DMS153 (cell line): ENCODE data around the gene ENO2.

Source experiments
- DNase-seq: peaks from one replicate; lab custom pipeline; 2025; lab: John Stamatoyannopoulos, UW

Gene ENO2

DNA sequence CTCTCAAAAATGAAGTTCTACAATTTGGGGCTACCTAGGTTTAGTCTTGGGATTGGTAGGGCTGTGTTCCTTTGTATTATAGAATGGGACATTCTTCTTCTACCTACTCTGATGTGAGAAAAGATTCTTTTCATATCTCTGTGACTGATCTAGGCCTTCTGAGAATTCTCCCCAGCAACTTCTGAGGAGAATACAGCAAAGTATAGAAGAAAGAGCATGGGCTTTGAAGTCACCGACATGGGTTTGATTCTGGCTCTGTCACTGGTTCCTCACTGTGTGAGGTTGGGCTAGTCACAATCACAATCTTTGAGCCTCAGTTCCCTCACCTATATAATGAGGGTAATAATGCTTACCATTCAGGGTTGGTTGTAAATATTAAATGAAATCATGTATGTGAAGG is 18.4 kb downstream of the ENO2 start:
- DNase-seq, result no peak

DNA sequence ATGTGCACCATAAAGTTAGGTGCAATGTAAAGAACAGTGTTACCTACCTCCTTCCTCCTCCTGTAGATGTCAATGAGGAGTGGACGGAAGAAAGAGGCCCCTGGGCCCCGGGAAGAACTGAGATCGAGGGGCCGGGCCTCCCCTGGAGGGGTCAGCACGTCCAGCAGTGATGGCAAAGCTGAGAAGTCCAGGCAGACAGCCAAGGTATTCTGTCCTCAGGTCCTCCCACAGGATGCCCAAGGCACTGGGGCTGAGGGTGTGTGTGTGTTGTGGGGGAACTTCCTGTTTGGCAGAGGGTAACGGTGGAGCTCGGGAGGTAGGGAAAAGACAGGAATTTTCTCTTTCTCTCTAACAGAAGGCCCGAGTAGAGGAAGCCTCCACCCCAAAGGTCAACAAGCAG is 19.7 kb downstream of the ENO2 start:
- DNase-seq, result no peak

DNA sequence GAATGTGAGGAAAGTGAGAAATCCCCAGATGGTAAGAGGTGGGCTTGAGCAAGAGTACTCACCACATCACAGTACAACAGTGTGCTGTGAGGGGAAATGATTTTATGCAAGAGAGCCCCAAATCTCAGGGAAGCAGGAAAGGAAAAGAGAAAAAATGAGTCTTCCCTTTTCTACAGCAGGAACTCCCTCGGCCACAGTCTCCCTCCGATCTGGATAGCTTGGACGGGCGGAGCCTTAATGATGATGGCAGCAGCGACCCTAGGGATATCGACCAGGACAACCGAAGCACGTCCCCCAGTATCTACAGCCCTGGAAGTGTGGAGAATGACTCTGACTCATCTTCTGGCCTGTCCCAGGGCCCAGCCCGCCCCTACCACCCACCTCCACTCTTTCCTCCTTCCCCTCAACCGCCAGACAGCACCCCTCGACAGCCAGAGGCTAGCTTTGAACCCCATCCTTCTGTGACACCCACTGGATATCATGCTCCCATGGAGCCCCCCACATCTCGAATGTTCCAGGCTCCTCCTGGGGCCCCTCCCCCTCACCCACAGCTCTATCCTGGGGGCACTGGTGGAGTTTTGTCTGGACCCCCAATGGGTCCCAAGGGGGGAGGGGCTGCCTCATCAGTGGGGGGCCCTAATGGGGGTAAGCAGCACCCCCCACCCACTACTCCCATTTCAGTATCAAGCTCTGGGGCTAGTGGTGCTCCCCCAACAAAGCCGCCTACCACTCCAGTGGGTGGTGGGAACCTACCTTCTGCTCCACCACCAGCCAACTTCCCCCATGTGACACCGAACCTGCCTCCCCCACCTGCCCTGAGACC is 21.2 kb downstream of the ENO2 start:
- DNase-seq, result no peak

DNA sequence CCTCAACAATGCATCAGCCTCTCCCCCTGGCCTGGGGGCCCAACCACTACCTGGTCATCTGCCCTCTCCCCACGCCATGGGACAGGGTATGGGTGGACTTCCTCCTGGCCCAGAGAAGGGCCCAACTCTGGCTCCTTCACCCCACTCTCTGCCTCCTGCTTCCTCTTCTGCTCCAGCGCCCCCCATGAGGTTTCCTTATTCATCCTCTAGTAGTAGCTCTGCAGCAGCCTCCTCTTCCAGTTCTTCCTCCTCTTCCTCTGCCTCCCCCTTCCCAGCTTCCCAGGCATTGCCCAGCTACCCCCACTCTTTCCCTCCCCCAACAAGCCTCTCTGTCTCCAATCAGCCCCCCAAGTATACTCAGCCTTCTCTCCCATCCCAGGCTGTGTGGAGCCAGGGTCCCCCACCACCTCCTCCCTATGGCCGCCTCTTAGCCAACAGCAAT is 21.8 kb downstream of the ENO2 start:
- DNase-seq, result no peak

DNA sequence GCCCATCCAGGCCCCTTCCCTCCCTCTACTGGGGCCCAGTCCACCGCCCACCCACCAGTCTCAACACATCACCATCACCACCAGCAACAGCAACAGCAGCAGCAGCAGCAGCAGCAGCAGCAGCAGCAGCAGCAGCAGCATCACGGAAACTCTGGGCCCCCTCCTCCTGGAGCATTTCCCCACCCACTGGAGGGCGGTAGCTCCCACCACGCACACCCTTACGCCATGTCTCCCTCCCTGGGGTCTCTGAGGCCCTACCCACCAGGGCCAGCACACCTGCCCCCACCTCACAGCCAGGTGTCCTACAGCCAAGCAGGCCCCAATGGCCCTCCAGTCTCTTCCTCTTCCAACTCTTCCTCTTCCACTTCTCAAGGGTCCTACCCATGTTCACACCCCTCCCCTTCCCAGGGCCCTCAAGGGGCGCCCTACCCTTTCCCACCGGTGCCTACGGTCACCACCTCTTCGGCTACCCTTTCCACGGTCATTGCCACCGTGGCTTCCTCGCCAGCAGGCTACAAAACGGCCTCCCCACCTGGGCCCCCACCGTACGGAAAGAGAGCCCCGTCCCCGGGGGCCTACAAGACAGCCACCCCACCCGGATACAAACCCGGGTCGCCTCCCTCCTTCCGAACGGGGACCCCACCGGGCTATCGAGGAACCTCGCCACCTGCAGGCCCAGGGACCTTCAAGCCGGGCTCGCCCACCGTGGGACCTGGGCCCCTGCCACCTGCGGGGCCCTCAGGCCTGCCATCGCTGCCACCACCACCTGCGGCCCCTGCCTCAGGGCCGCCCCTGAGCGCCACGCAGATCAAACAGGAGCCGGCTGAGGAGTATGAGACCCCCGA is 22.5 kb downstream of the ENO2 start:
- DNase-seq, result no peak

DNA sequence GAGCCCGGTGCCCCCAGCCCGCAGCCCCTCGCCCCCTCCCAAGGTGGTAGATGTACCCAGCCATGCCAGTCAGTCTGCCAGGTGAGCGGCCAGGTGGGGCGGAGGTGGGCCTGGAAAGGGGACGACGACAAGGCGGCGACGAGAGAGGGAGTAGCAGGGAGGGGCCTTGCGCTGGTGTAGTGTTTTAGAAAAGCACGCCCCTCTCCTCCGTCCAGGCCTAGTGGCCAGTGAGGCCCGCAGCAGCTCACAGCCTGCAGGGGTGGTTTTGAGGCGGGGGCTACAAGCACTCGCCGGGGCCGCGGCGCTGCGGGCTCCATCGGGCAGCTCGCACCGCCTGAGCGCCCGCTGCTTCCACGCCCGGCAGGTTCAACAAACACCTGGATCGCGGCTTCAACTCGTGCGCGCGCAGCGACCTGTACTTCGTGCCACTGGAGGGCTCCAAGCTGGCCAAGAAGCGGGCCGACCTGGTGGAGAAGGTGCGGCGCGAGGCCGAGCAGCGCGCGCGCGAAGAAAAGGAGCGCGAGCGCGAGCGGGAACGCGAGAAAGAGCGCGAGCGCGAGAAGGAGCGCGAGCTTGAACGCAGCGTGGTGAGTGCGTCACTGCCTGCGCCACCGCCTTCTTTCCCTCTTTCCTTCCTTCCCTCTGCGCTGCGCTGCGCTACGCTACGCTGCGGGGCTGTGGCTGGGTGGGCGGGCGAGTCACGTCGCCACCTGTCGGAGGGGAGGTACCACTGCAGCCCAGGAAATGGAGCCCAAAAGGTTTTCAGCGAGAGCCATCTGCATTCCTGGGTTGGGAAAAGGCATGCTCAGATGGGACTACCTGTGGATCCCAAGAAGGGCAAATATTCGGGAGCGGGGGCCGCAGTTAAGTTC is 23.3 kb downstream of the ENO2 start:
- peak; percentile 93 for DNase-seq

DNA sequence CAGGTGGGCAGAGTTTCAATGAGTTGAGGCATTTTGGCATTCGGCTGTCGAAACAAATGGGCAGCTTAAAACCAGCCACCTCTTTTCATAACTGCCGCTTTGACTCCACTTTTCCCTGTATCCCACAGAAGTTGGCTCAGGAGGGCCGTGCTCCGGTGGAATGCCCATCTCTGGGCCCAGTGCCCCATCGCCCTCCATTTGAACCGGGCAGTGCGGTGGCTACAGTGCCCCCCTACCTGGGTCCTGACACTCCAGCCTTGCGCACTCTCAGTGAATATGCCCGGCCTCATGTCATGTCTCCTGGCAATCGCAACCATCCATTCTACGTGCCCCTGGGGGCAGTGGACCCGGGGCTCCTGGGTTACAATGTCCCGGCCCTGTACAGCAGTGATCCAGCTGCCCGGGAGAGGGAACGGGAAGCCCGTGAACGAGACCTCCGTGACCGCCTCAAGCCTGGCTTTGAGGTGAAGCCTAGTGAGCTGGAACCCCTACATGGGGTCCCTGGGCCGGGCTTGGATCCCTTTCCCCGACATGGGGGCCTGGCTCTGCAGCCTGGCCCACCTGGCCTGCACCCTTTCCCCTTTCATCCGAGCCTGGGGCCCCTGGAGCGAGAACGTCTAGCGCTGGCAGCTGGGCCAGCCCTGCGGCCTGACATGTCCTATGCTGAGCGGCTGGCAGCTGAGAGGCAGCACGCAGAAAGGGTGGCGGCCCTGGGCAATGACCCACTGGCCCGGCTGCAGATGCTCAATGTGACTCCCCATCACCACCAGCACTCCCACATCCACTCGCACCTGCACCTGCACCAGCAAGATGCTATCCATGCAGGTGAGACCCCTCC is 24.2 kb downstream of the ENO2 start:
- no peak for DNase-seq

DNA sequence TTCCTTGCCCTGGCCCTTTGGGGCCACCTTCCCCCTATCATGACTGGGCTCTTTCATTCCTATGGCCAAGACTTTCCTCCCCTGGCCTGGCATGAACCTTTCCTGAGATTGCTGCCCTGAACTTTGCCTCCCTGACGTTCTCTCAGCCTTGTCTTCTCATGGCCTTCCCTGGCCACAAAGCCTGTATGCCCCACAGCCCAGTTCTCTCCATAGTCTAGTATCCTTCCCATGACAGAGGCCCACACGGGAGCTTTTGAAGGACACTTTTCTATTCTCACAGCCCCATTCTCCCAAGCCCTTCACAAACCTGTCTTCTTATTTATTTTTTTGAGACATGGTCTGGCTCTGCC is 24.8 kb downstream of the ENO2 start:
- DNase-seq, result no peak

DNA sequence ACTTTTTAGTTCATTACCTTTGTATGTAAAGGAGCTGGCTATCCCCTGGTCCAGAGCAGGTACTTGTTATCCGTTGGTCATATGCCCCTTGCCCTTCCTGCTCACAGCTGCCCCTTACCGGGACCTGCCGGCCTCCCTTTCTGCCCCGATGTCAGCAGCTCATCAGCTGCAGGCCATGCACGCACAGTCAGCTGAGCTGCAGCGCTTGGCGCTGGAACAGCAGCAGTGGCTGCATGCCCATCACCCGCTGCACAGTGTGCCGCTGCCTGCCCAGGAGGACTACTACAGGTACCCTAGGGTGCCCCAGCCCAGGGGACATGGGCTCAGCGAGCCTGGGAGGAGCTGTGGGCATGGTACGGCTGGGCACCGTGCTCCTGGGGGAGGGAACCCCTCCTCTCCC is 26.9 kb downstream of the ENO2 start:
- DNase-seq, result no peak

DNA sequence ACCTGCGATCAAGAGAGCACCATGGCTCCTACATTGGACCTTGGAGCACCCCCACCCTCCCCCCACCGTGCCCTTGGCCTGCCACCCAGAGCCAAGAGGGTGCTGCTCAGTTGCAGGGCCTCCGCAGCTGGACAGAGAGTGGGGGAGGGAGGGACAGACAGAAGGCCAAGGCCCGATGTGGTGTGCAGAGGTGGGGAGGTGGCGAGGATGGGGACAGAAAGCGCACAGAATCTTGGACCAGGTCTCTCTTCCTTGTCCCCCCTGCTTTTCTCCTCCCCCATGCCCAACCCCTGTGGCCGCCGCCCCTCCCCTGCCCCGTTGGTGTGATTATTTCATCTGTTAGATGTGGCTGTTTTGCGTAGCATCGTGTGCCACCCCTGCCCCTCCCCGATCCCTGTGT is 27.4 kb downstream of the ENO2 start:
- no peak for DNase-seq

DNA sequence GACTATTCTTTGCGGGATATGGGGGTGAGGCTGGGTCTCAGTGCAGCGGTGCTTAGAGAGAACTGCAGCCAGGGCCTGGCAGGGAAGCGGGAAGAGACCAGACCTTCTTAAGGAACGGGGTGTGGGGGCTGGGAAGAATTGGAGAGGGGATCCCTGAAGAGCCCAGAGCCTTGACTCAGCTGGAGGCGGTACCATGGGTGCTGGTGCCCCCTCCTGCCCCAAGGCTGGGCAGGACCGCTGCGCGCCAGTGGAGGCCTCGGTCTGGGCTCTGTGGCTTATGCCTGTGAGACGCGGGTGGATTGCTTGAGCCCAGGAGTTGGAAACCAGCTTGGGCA is 27.9 kb downstream of the ENO2 start:
- DNase-seq, result no peak

DNA sequence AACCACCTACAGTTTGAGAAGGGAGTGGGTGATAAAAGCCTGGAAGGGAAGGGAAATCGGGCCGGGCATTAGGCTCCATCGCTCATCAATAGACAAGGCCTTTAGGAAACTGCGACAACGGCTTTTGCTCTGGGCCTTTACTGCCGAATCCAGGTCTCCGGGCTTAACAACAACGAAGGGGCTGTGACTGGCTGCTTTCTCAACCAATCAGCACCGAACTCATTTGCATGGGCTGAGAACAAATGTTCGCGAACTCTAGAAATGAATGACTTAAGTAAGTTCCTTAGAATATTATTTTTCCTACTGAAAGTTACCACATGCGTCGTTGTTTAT is 29.0 kb downstream of the ENO2 start:
- peak; percentile 86 for DNase-seq

DNA sequence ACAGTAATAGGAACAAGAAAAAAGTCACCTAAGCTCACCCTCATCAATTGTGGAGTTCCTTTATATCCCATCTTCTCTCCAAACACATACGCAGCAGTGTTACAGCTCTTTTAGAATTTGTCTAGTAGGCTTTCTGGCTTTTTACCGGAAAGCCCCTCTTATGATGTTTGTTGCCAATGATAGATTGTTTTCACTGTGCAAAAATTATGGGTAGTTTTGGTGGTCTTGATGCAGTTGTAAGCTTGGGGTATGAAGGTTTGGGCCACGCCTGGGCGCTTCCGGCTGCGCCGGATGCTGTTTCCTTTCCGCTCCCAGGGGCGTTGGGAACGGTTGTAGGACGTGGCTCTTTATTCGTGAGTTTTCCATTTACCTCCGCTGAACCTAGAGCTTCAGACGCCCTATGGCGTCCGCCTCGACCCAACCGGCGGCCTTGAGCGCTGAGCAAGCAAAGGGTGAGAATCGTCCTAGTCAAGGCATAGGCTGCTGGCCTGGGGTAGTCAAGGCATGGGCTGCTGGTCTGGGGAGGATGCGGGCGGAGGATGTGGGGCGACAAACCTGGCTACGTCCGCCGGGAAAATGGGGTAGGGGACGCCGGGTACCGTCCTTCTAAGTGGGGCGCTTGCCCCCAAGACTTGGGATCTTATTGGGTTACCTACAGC is 29.5 kb downstream of the ENO2 start, which contains the start of the genes C12orf57 and RNU7-1:
C12orf57 (plus strand) TSS at position 301 of the 659 bp plus-strand sequence; CDS start at position 401, 100 bp downstream.
RNU7-1 (plus strand) TSS at position 95 of the 659 bp plus-strand sequence.
- peak; percentile 94 for DNase-seq

DNA sequence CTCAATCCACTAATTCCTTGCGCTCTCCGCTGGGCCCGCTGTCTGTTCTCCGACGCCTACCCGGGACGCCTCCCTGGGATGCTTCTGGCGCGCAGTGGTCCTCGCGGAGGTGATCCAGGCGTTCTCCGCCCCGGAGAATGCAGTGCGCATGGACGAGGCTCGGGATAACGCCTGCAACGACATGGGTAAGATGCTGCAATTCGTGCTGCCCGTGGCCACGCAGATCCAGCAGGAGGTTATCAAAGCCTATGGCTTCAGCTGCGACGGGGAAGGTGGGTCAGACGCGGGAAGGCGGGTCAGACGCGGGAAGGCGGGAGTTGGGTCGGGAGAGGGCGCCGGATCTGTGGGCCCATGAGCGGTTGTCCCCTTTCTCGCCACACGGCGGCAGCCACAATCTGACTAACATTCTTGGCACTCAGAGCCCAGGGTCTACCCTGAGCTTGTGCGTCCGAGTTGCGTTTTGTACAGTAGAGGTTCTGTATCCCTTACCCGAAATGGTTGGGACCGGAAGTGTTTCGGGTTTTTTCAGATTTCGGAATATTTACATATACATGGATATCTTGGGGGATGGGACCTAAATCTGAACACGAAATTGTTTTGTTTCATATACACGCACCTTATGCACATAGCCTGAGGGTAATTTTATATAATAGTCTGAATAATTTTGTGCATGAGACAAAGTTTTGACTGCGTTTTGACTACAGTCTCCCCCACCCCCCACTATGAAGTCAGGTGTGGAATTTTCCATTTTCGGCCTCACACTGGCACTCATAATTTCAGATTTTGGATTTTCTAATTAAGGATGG is 30.2 kb downstream of the ENO2 start:
- peak; percentile 89 for DNase-seq

DNA sequence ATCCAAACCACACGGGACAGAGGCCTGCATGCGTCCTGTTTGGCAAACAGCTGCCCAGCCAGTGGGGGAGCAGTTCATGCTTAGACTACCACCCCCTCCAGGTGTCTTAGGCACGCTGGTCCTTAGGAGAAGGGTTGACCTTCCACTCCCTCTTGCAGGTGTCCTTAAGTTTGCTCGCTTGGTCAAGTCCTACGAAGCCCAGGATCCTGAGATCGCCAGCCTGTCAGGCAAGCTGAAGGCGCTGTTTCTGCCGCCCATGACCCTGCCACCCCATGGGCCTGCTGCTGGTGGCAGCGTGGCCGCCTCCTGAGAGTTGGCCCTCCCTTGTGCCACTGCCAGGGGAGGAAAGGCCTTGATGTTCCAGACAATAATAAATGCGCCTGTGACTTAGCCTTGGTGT is 31.2 kb downstream of the ENO2 start:
- no peak for DNase-seq

DNA sequence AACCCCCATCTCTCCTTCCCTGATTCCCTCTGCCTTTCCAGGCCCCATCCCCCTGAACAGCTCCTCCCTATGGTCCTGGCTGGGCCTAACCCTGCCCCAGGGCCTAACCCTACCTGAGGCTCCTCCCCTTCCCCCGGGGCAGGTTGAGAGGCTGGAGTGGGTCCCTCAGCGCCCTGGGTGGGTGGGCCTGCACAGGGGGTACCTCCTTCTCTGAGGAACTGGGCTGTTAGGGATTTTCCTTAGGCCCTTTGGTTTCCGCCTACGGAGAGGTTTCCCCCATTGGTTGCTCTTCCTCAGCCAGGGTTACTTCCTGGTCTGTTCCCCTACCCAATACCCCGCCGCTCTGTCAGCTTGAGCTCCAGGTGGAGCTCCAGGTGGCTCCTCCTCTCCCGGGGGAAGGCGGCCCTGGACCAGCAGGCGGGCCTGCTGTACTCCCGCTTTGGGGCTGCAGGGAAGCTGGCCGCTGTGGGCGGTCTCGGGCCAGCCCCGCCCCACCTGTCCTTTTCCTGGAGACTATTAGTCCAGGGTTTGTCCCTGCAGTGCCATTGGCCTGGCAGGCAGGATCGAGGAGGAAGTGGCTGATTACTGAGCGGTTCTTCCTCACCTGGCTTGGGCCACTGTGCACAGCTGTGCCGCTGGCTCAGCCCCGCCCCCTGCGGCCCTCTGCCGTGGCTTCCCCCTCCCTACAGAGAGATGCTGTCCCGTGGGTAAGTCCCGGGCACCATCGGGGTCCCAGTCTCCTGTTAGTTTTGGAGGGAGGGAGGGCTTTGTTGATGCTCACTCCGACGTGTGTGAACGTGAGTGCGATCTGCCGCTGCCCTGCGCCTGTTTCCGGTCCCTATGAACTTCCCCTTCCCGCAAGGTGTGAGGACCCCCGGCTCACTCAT is 31.9 kb downstream of the ENO2 start:
- DNase-seq, result peak; percentile 99

DNA sequence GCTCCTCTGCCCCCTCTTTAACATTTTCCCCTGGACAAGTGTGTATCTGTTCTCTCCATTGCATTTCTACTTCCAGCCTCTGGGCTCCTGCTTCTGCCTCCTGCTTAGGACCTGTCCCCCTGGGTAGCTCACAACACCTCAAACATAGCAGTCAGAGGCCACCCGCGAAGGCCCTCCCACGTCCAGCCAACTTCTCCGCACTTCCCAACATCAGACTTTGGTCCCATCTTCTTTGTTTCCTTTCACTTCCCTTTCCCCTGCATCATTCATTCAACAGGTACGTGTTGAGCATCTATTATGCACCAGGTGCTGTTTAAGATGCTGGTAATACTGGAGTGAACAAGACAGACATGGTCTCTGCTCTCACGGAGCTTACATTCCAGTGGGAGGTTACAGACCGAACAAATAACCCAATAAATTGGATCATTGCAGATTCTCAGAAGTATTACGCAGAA is 32.6 kb downstream of the ENO2 start:
- DNase-seq, result no peak

DNA sequence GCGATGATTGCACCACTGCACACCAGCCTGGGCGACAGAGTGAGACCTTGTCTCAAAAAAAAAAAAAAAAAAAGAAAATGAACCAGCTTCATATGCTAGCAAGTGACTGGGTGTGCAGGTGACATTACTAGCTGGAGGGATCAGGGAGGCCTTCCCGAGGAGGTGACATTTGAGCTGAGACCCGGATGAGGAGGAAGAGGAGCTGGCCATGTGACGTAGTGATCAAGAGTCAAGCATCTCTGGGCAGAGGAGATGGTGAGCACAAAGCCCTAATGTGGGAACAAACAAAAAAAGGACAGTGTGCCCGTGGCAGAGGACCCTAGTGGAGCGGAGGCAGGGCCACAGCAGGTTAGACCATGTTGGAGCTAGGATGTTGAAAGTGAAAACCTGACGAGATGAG is 33.2 kb downstream of the ENO2 start:
- no peak for DNase-seq
